DMS53 treated with DMSO at 0.1 percent for 48 hours (cell line): ENCODE data around the gene SEMA3F.

Experiments used
- DNase-seq: peaks from one replicate; lab custom pipeline; 2025; ENCODE audit not compliant: unreplicated experiment; lab: John Stamatoyannopoulos, UW

The SEMA3F gene

DNA sequence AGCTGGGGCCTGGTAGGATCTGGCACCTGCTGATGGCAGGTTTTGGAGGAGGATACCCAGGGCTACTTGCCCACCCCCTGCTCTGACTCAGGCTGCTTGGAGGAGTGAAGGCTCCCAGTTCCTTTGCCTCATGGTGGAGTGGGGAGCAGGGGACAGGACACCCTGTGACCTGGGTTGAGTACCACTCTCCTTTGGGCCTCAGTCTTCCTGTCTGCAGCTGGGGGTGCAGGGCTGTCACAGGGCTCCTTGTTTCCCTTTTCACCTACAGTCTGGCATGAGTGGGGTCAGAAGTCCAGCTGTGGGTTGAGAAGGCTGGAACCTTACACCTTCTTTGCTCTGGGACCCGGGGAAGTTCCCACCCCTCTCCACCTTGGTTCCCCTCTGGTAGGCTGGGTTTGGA, 14.7 kb downstream of the SEMA3F start:
- DNase-seq = no peak

GRCh38 chr3:50170689-50171088, 15.6 kb downstream of the SEMA3F start:
- no peak for DNase-seq

- DNase-seq = peak; percentile 50
These were observed 16.6 kb downstream of the SEMA3F start for GRCh38 chr3:50171540-50172301.

DNA sequence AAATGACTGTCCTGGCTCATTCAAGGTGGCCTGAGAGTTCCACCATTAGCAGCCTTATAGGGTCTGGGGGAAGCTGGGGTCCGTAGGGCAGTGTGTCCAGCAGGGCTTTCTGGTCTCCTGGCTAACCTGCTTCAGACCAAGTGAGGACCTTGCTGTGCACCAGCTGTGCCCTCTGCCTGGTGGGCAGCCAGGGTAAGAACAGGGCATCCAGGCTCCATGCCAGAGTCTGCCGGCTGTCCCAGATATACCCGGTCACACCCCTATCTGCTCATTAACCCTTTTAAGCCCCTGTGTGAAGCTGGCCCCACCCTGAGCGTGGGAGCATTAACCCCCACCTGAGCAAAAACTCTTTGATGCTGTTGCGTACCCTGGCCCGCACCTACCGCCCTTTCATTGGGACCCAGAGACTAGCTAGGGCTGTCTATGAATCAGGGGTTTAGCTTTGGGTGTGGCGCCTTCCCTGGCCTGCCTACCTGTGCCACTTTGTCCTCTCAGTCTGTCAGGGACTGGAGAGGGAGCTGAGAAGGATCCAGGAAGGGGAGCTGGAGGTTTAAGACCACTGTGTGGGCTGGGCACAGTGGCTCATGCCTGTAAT, 17.6 kb downstream of the SEMA3F start:
- no peak for DNase-seq

GRCh38 chr3:50173685-50174516, 18.8 kb downstream of the SEMA3F start:
- no peak for DNase-seq

GRCh38 chr3:50174517-50174895, 19.4 kb downstream of the SEMA3F start:
- no peak for DNase-seq

- DNase-seq = no peak
These were observed 19.9 kb downstream of the SEMA3F start for GRCh38 chr3:50174947-50175524.

- no peak for DNase-seq
These were observed 22.2 kb downstream of the SEMA3F start for GRCh38 chr3:50177346-50177745.

DNA sequence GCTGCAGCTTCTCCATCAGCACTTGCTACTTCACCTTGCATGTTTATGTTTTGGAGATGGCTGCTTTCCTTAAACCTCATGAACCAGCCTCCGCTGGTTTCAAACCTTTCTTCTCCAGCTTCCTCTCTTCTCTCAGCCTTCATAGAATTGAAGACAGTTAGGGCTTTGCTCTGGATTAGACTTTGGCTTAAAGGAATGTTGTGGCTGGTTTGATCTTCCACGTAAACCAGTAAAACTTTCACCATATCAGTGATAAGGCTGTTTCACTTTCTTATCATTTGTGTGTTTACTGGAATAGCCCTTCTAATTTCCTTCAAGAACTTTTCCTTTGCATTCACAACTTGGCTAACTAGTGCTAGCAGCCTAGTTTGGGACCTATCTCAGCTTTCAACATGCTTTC, 24.6 kb downstream of the SEMA3F start:
- no peak for DNase-seq

DNA sequence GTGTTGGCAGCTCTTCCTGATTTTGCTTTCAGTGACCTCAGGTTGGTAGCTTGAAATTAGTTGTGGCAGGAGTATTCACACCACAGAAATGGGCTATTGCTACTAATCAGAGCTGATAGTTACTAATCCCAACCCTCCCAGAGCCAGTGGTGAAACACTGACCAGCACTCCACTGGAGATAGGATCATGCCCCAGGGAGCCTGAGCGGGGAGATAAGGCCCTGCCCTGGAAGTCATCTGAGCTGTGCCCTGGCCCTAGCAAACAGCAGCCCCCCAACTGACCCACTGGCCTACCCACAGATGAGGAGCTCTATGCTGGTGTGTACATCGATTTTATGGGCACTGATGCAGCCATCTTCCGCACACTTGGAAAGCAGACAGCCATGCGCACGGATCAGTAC, 26.9 kb downstream of the SEMA3F start:
- no peak for DNase-seq

GRCh38 chr3:50182533-50183099, 27.5 kb downstream of the SEMA3F start:
- DNase-seq = no peak

DNA sequence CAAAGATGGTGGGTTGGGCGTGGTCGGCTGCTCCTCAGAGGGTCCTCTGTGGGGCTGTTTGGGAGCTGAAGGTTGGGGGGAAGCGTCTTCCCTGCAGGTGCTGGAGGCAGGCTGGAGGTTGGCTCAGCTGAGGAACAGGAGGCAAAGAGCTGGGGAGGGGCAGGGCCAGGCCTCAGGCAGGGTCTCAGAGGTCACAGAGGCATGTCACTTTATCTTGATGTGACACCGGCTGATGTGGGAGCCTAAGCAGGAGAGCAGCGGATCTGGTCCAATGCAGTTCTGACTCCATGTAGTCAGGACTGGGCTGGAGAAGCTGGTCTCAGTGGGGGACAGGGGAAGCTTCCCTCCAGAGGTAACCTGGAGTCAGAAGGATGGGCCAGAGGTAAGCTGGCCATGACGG, 28.6 kb downstream of the SEMA3F start:
- DNase-seq = no peak

DNA sequence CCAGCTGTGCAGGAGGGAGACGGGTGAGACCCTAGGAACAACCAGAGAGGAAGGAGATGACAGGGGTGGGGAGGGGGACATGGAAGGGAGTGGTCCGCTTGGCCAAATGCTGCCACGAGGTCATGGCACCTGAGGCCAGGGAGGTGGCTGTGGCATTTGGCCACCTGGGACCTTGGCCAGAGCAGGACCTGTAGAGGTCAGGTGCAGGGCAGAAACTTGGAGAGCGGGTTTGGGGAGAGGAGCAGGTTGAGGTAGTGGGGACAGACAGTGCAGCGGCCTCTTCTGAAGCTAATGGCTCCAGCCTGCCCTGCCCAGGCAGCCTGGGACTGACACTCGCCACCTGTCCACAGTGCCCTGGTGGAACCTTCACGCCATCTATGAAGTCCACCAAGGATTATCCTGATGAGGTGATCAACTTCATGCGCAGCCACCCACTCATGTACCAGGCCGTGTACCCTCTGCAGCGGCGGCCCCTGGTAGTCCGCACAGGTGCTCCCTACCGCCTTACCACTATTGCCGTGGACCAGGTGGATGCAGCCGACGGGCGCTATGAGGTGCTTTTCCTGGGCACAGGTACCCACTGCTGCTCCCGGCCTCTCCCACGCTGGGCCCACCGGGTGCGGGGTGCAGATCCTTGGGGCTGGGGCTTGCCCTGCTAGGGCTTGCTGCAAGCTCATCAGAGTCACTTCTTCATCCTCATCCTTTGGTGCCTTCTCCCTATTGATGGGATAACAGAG, 29.3 kb downstream of the SEMA3F start:
- no peak for DNase-seq

DNA sequence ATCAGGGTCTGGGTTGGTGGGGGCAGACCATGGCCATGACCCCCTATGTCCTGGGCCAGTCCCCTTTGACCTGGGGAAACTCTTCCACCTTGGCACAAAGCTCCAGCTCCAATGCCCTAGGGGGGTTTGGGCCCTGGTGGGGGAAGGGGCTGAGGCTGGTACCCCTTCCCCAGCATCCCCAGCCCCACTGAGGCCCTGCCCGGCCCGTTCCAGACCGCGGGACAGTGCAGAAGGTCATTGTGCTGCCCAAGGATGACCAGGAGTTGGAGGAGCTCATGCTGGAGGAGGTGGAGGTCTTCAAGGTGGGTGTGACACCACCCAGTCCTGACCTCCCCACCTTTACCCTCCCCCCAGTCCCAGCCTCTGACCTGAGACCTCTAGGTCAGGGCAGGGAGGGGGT, 30.1 kb downstream of the SEMA3F start:
- DNase-seq = no peak

DNA sequence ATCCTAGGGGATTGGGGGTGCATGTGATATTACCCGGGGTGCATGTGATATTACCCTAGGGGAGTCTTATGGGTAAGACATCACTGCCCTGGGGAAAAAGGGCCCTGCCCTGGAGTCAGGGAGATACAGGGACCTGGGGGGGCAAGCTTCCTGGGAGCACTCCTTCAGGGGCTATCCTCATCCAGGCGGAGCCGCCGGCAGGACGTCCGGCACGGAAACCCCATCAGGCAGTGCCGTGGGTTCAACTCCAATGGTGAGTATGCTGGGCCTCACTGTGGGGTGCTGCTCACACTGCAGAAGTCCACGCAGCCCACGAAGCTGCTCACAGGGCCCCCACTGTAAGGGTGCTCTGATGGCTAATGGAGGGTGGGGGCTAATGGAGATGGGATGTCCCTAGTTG, 31.0 kb downstream of the SEMA3F start:
- DNase-seq = no peak

DNA sequence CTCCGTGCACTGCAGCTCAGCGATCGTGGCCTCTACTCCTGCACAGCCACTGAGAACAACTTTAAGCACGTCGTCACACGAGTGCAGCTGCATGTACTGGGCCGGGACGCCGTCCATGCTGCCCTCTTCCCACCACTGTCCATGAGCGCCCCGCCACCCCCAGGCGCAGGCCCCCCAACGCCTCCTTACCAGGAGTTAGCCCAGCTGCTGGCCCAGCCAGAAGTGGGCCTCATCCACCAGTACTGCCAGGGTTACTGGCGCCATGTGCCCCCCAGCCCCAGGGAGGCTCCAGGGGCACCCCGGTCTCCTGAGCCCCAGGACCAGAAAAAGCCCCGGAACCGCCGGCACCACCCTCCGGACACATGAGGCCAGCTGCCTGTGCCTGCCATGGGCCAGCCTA, 32.6 kb downstream of the SEMA3F start:
- no peak for DNase-seq

- DNase-seq = no peak
These were observed 34.1 kb downstream of the SEMA3F start for GRCh38 chr3:50189274-50189673.

- DNase-seq = no peak
These were observed 34.9 kb downstream of the SEMA3F start for GRCh38 chr3:50189989-50190388.

DNA sequence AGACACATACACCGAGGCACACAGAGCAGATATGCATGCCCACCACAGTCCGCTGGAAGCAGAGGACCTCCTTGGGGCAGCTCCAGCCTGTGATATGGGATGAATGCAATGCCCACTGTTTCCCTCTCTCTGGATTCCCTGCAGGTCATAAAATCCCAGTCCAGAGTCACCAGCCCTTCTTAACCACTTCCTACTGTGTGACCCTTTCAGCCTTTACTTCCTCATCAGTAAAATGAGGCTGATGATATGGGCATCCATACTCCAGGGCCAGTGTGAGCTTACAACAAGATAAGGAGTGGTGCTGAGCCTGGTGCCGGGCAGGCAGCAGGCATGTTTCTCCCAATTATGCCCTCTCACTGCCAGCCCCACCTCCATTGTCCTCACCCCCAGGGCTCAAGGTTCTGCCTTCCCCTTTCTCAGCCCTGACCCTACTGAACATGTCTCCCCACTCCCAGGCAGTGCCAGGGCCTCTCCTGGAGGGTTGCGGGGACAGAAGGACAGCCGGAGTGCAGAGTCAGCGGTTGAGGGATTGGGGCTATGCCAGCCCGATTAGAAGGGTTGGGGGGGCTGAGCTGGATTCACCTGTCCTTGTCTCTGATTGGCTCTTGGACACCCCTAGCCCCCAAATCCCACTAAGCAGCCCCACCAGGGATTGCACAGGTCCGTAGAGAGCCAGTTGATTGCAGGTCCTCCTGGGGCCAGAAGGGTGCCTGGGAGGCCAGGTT, 36.0 kb downstream of the SEMA3F start, which contains the start of gene GNAT1:
Gene GNAT1 (plus strand): TSS at position 675 of the 725 bp plus-strand sequence. CDS start 116 bp downstream, outside the sequence.
- no peak for DNase-seq

- DNase-seq = no peak
These were observed 37.0 kb downstream of the SEMA3F start for GRCh38 chr3:50192124-50192523.
